ENCODE results near the gene ZNF318. TPM values are rescaled to one million over a fixed set of nuclear protein-coding genes. Genes with fewer than 3 reads are reported as not detected.

Gene ZNF318
- total RNA-seq, 1 experiment from 2014 or later, result 24.3 TPM

- Mint-ChIP-seq H3K9me3 (no peaks in the 10 kb centered on the region), H3K4me3 (no peak overlapping the region), H3K27ac (no peak overlapping the region), H3K27me3 (ENCODE audit: low read depth) (no peaks in the 10 kb centered on the region), H3K36me3 (peaks cover 35% of the 10 kb centered on the region), H3K4me1 (0 out of 2 replicates have a peak, but pooled peaks cover 4% of the 10 kb centered on the region)
- ChIA-PET CTCF (interaction anchor here (1.2 to 2.0 kb wide), 3 partner anchors 18 to 109 kb away, joined by 4 to 8 read pairs (median 4); partner anchors contain the start of gene DNPH1), POLR2A (no interaction called here)
- no peak for TF ChIP-seq USF1 (CRISPR knock-in tag; IDR thresholded peaks at IDR 0.05)
- no peak for TF ChIP-seq RELA (CRISPR knock-in tag; IDR thresholded peaks at IDR 0.05; ENCODE audit: borderline replicate concordance)
- no peak for TF ChIP-seq ERG (CRISPR knock-in tag; IDR thresholded peaks at IDR 0.05)
- TF ChIP-seq EMX1 (CRISPR knock-in tag; IDR thresholded peaks at IDR 0.05), result no peak
- no peak for TF ChIP-seq FOXJ3 (CRISPR knock-in tag; IDR thresholded peaks at IDR 0.05; ENCODE audit: borderline replicate concordance)
- no peak for TF ChIP-seq ZNF425 (CRISPR knock-in tag; conservative IDR thresholded peaks at IDR 0.05)
- TF ChIP-seq SP1 (CRISPR knock-in tag; conservative IDR thresholded peaks at IDR 0.05), result no peak
- no peak for TF ChIP-seq ZNF121 (CRISPR knock-in tag; IDR thresholded peaks at IDR 0.05)
- TF ChIP-seq ZNF671 (CRISPR knock-in tag; IDR thresholded peaks at IDR 0.05), result no peak
- DNase-seq (ENCODE audit: low spot score), result no peak
- no peak for ATAC-seq
Observed at GRCh38 chr6:43338243-43338642, 31.2 kb downstream of the ZNF318 start.

GRCh38 chr6:43336382-43336781, 33.1 kb downstream of the ZNF318 start:
- ChIA-PET CTCF (interaction anchor here (0.5 to 3.4 kb wide), 6 partner anchors 20 to 426 kb away, joined by 4 to 46 read pairs (median 12); partner anchors contain the start of genes CRIP3 and DNPH1), POLR2A (interaction anchor here (0.7 kb wide), 1 partner anchor 61 kb away, joined by 3 read pairs; no protein-coding TSS in a partner anchor)
- no peak overlapping the region for H3K27ac Mint-ChIP-seq
- no peaks in the 10 kb centered on the region for H3K27me3 Mint-ChIP-seq (ENCODE audit: low read depth)
- H3K36me3 Mint-ChIP-seq, result peaks cover 20% of the 10 kb centered on the region
- DNase-seq (ENCODE audit: low spot score) (no peak), ATAC-seq (no peak)
- no peak overlapping the region for H3K4me3 Mint-ChIP-seq
- H3K9me3 Mint-ChIP-seq, result no peaks in the 10 kb centered on the region
- 0 out of 2 replicates have a peak, but pooled peaks cover 4% of the 10 kb centered on the region for H3K4me1 Mint-ChIP-seq
- TF ChIP-seq ERG (CRISPR knock-in tag; IDR thresholded peaks at IDR 0.05), result no peak
- TF ChIP-seq USF1 (CRISPR knock-in tag; IDR thresholded peaks at IDR 0.05), result no peak
- TF ChIP-seq ATF6 (CRISPR knock-in tag; IDR thresholded peaks at IDR 0.05), result no peak
- no peak for TF ChIP-seq E2F1 (CRISPR knock-in tag; IDR thresholded peaks at IDR 0.05)
- TF ChIP-seq GABPB1 (CRISPR knock-in tag; IDR thresholded peaks at IDR 0.05), result no peak
- no peak for TF ChIP-seq CBFB (CRISPR knock-in tag; IDR thresholded peaks at IDR 0.05; ENCODE audit: low read depth)
- no peak for TF ChIP-seq EMX1 (CRISPR knock-in tag; IDR thresholded peaks at IDR 0.05)
- TF ChIP-seq ZNF121 (CRISPR knock-in tag; IDR thresholded peaks at IDR 0.05), result no peak
- TF ChIP-seq STAT6 (CRISPR knock-in tag; conservative IDR thresholded peaks at IDR 0.05; ENCODE audit: low read depth), result no peak
- no peak for TF ChIP-seq MLX (CRISPR knock-in tag; IDR thresholded peaks at IDR 0.05)
- no peak for TF ChIP-seq SMAD4 (CRISPR knock-in tag; IDR thresholded peaks at IDR 0.05)

Measured in WTC11 (cell line).